IMR-90 (cell line): ENCODE results near the gene TRIM38. TPM values are rescaled to one million over a fixed set of nuclear protein-coding genes. Genes with fewer than 3 reads are reported as not detected.

Source experiments
- ATAC-seq: fragments of 200-7000 bp; cut with Tn5 transposase; 2 replicates; pipeline ENCODE4 v1.9.1; 2020; ENCODE audit warnings: low read depth, mild to moderate bottlenecking, moderate library complexity
- BruUV-seq: library from RNA; stranded (reverse); fragments of 400-500 nt; replicated peaks from 2 replicates; lab custom pipeline; 2021; lab: Mats Ljungman, UMichigan
- CTCF ChIA-PET: fragments of 300-600 bp; formaldehyde crosslinking; extraction: SDS; loops from one replicate; lab custom pipeline; 2021; ENCODE audit warnings: antibody characterized with exemption; lab: Yijun Ruan, JAX
- POLR2A ChIA-PET: fragments of 300-600 bp; sonication (Branson Sonifier 250); formaldehyde crosslinking; loops from one replicate; lab custom pipeline; 2022; ENCODE audit warnings: antibody characterized with exemption; ENCODE audit not compliant: unreplicated experiment; lab: Charles Lee
- DNase-seq: peaks from one replicate; pipeline ENCODE4 v3.0.0; 2013
- H2AFZ ChIP-seq: replicated peaks from 2 replicates; pipeline ENCODE3; 2013; ENCODE audit warnings: low read length, mild to moderate bottlenecking; ENCODE audit not compliant: poor library complexity
- H2AK5ac ChIP-seq: 2 replicates; pipeline ENCODE4 v1.6.1; 2013; ENCODE audit warnings: low read depth, low read length, inconsistent platforms
- H2AK9ac ChIP-seq: replicated peaks from 2 replicates; pipeline ENCODE3; 2013; ENCODE audit warnings: mild to moderate bottlenecking, low read depth, low read length, moderate library complexity; ENCODE audit not compliant: poor library complexity
- H2BK120ac ChIP-seq: 2 replicates; pipeline ENCODE4 v1.6.1; 2013; ENCODE audit warnings: low read depth, low read length, inconsistent platforms
- H2BK15ac ChIP-seq: 3 replicates; pipeline ENCODE4 v1.6.1; 2013; ENCODE audit warnings: low read depth, low read length, inconsistent platforms
- H2BK20ac ChIP-seq: 2 replicates; pipeline ENCODE4 v1.6.1; 2013; ENCODE audit warnings: low read depth, mild to moderate bottlenecking, inconsistent platforms, low read length, moderate library complexity
- H2BK5ac ChIP-seq: 2 replicates; pipeline ENCODE4 v1.6.1; 2013; ENCODE audit warnings: mild to moderate bottlenecking, low read depth, low read length, inconsistent platforms; ENCODE audit not compliant: poor library complexity, severe bottlenecking
- H3K14ac ChIP-seq: replicated peaks from 2 replicates; pipeline ENCODE4 v1.6.1; 2013; ENCODE audit warnings: low read depth, low read length, inconsistent platforms
- H3K18ac ChIP-seq: 2 replicates; pipeline ENCODE4 v1.6.1; 2013; ENCODE audit warnings: low read depth, low read length, control low read depth
- H3K23ac ChIP-seq: 2 replicates; pipeline ENCODE4 v1.6.1; 2013; ENCODE audit warnings: low read depth, low read length, inconsistent platforms
- H3K27ac ChIP-seq: 2 replicates; pipeline ENCODE4 v1.5.1; 2013; ENCODE audit warnings: mild to moderate bottlenecking, control low read depth, low read length; ENCODE audit not compliant: insufficient read depth
- H3K27me3 ChIP-seq: 2 replicates; pipeline ENCODE4 v1.6.1; 2013; ENCODE audit warnings: low read length; ENCODE audit not compliant: control insufficient read depth, insufficient read depth
- H3K36me3 ChIP-seq: 2 replicates; pipeline ENCODE4 v1.6.1; 2013; ENCODE audit warnings: low read length, mixed read lengths; ENCODE audit not compliant: control insufficient read depth, insufficient read depth
- H3K4ac ChIP-seq: 2 replicates; pipeline ENCODE4 v1.6.1; 2013; ENCODE audit warnings: low read depth, low read length, inconsistent platforms
- H3K4me1 ChIP-seq: 2 replicates; pipeline ENCODE4 v1.6.1; 2013; ENCODE audit warnings: low read length, mixed read lengths; ENCODE audit not compliant: control insufficient read depth, insufficient read depth
- H3K4me2 ChIP-seq: 2 replicates; pipeline ENCODE4 v1.6.1; 2013; ENCODE audit warnings: low read depth, mild to moderate bottlenecking, control low read depth, low read length, moderate library complexity
- H3K4me3 ChIP-seq: 2 replicates; pipeline ENCODE4 v1.5.1; 2013; ENCODE audit warnings: low read depth, mild to moderate bottlenecking, control low read depth, low read length, moderate library complexity; ENCODE audit not compliant: insufficient read depth
- H3K56ac ChIP-seq: 2 replicates; pipeline ENCODE4 v1.6.1; 2013; ENCODE audit warnings: low read length, inconsistent platforms; ENCODE audit not compliant: insufficient read depth; ENCODE audit errors: extremely low read depth
- H3K79me1 ChIP-seq, 2 experiments: 2 replicates each; pipeline ENCODE4 v1.6.1; 2013; ENCODE audit warnings: low read length in 2 of 2, inconsistent platforms in 1 of 2, low read depth in 1 of 2
- H3K9ac ChIP-seq: 2 replicates; pipeline ENCODE4 v1.6.1; 2013; ENCODE audit warnings: low read depth, low read length, control low read depth
- H3K9me1 ChIP-seq: 2 replicates; pipeline ENCODE4 v1.6.1; 2013; ENCODE audit warnings: low read length, inconsistent platforms; ENCODE audit not compliant: insufficient read depth
- H3K9me3 ChIP-seq: 2 replicates; pipeline ENCODE4 v1.6.1; 2013; ENCODE audit warnings: low read length; ENCODE audit not compliant: control insufficient read depth, insufficient read depth
- H4K20me1 ChIP-seq: 2 replicates; pipeline ENCODE4 v1.6.1; 2013; ENCODE audit warnings: low read length, inconsistent platforms; ENCODE audit not compliant: insufficient read depth
- H4K5ac ChIP-seq: 2 replicates; pipeline ENCODE4 v1.6.1; 2013; ENCODE audit warnings: mild to moderate bottlenecking, low read depth, low read length, control low read depth
- H4K8ac ChIP-seq, 2 experiments: 2 replicates each; pipeline ENCODE4 v1.6.1; 2013; ENCODE audit warnings: low read depth in 2 of 2, low read length in 2 of 2, control low read depth in 1 of 2, inconsistent platforms in 1 of 2
- H4K91ac ChIP-seq: 2 replicates; pipeline ENCODE4 v1.6.1; 2013; ENCODE audit warnings: low read depth, low read length, inconsistent platforms; ENCODE audit not compliant: insufficient read depth
- BHLHE40 ChIP-seq: fragments of 150-350 bp; IDR thresholded peaks from 2 replicates; pipeline ENCODE4 v1.6.1; 2016; ENCODE audit warnings: mild to moderate bottlenecking, low read depth, low read length
- CEBPB ChIP-seq: IDR thresholded peaks from 2 replicates; pipeline ENCODE4 v1.6.1; 2012; ENCODE audit warnings: low read depth, low read length, improper control_type of control experiment
- POLR2A ChIP-seq: IDR thresholded peaks from 2 replicates; pipeline ENCODE4 v1.6.1; 2012; ENCODE audit warnings: mild to moderate bottlenecking, low read depth, low read length
- RAD21 ChIP-seq: IDR thresholded peaks from 2 replicates; pipeline ENCODE4 v1.6.1; 2012; ENCODE audit warnings: low read length, improper control_type of control experiment
- WGBS, 2 experiments: methylation state at CpG; one replicate each; pipeline versions ENCODE4 v1.1.5 to v1.1.7; 2013; ENCODE audit warnings: missing lambda C conversion rate in 2 of 2; ENCODE audit not compliant: insufficient read length in 1 of 2; ENCODE audit errors: extremely low coverage in 2 of 2; 5-methylcytosine and 5-hydroxymethylcytosine counted together
- dilution Hi-C: fragments of 300-500 bp; cut with HindIII; formaldehyde crosslinking; loops from one replicate; pipeline ENCODE4 v1.14.3; 2018; ENCODE audit warnings: low sequenced_read_pairs; ENCODE audit not compliant: unreplicated experiment
- in situ Hi-C: fragments of 300-500 bp; cut with MboI; formaldehyde crosslinking; loops from 3 replicates; pipeline ENCODE4 v1.14.3; 2019; ENCODE audit warnings: low sequenced_read_pairs, inconsistent platforms, mixed read lengths
- intact Hi-C: fragments of 100-400 bp; cut with micrococcal nuclease; formaldehyde crosslinking; loops from 2 replicates; pipeline ENCODE4 v1.10.0; 2022
- polyA plus RNA-seq, 3 experiments: library from polyadenylated mRNA; depleted of rRNA; stranded (reverse); fragments of >200 nt; gene quantifications; 2 replicates each; pipeline ENCODE4 v1.2.3, GENCODE V29; 2012; ENCODE audit warnings: low replicate concordance in 1 of 3
- total RNA-seq: library from RNA; depleted of rRNA; stranded (reverse); fragments of >200 nt; gene quantifications from 2 replicates; pipeline ENCODE4 v1.2.3, GENCODE V29; 2012

The TRIM38 gene
- total and polyA plus RNA-seq, 2 of the 4 experiments (the other 2 are of a cell fraction), result 4.1 to 6.3 TPM

GRCh38 chr6:25963426-25964123 is 973 bp downstream of the TRIM38 start:
- peak; percentile 22 for ATAC-seq
- peaks cover 18% of the 10 kb centered on the region for H3K36me3 ChIP-seq
- H4K8ac ChIP-seq, result peak overlapping the region; percentile 20 to 56; a peak in 2 of 4 replicates
- no peak for TF ChIP-seq BHLHE40
- no peak for TF ChIP-seq POLR2A
- peak; percentile 88 for TF ChIP-seq CEBPB
- TF ChIP-seq RAD21, result no peak
- ChIA-PET POLR2A (no interaction called here), CTCF (interaction anchor here (0.6 kb wide), 1 partner anchor 52 kb away, joined by 3 read pairs; no protein-coding TSS in a partner anchor)
- no peaks in the 10 kb centered on the region for H3K27me3 ChIP-seq
- H4K5ac ChIP-seq, result peak overlapping the region; percentile 35
- peak overlapping the region; percentile 13 for H2AFZ ChIP-seq
- H2AK5ac ChIP-seq, result no peak overlapping the region; the same call in 1 of the 2 replicates
- peak overlapping the region; percentile 90 for H3K9ac ChIP-seq
- BruUV-seq, result no TSS peak
- H3K79me1 ChIP-seq, result peaks cover 14 to 40% of the 10 kb centered on the region in 2 experiments
- peak overlapping the region; percentile 42; the same call in 1 of the 2 replicates for H3K56ac ChIP-seq
- DNase-seq, result peak; percentile 16
- no CpG with 5 or more reads among the region's 6 CpGs for WGBS, 2 experiments
- dilution Hi-C loops (no loop called here), intact Hi-C loops (no loop called here), in situ Hi-C loops (no loop called here)
- H3K4ac ChIP-seq, result peak overlapping the region; percentile 22
- H3K9me3 ChIP-seq, result no peaks in the 10 kb centered on the region
- H2BK5ac ChIP-seq, result peak overlapping the region; percentile 72
- peak overlapping the region; percentile 67 for H3K27ac ChIP-seq
- H3K4me2 ChIP-seq, result peak overlapping the region; percentile 87
- 0 out of 2 replicates have a peak, but pooled peaks cover 5% of the 10 kb centered on the region for H3K9me1 ChIP-seq
- H4K20me1 ChIP-seq, result no peaks in the 10 kb centered on the region
- H3K4me1 ChIP-seq, result peaks cover 14% of the 10 kb centered on the region
- H3K18ac ChIP-seq, result peak overlapping the region; percentile 87; the same call in 1 of the 2 replicates
- H2BK120ac ChIP-seq, result no peak overlapping the region
- H4K91ac ChIP-seq, result peak overlapping the region; percentile 63; the same call in 1 of the 2 replicates
- H3K14ac ChIP-seq, result peak overlapping the region; percentile 61
- peak overlapping the region; percentile 94 for H3K23ac ChIP-seq
- H2AK9ac ChIP-seq, result peak overlapping the region; percentile 34
- H2BK20ac ChIP-seq, result peak overlapping the region; percentile 46; the same call in 1 of the 2 replicates
- no peak overlapping the region for H2BK15ac ChIP-seq
- peak overlapping the region; percentile 61 for H3K4me3 ChIP-seq
